Keratinocyte (primary cell): ENCODE results near the gene GOLGA8A. TPM values are rescaled to one million over a fixed set of nuclear protein-coding genes. Genes with fewer than 3 reads are reported as not detected.

Experiments
- DNase-seq: peaks from one replicate; pipeline ENCODE4 v3.0.0-alpha.2; 2011; ENCODE audit warnings: low read depth, missing footprints, low spot score
- FAIRE-seq: peaks from 2 replicates; lab custom pipeline; 2011; peaks lifted over from hg19 to GRCh38; lab: Jason Lieb, UNC
- H2AFZ ChIP-seq: 2 replicates; pipeline ENCODE4 v1.6.0; 2012; ENCODE audit warnings: low read length, control low read depth, inconsistent platforms; ENCODE audit not compliant: control insufficient read depth
- H3K27ac ChIP-seq: 2 replicates; pipeline ENCODE4 v1.5.1; 2011; ENCODE audit warnings: low read length; ENCODE audit not compliant: control insufficient read depth, insufficient read depth
- H3K27me3 ChIP-seq: 3 replicates; pipeline ENCODE4 v1.6.0; 2011; ENCODE audit warnings: low read length; ENCODE audit not compliant: control insufficient read depth, insufficient read depth; ENCODE audit errors: extremely low read depth
- H3K36me3 ChIP-seq, 2 experiments: 2 replicates in 1 of 2; 3 replicates in 1 of 2; pipeline ENCODE4 v1.5.1; 2011; ENCODE audit warnings: low read length in 2 of 2, mild to moderate bottlenecking in 1 of 2; ENCODE audit not compliant: control insufficient read depth in 2 of 2, insufficient read depth in 2 of 2; ENCODE audit errors: extremely low read depth in 1 of 2
- H3K4me1 ChIP-seq: 3 replicates; pipeline ENCODE4 v1.5.1; 2011; ENCODE audit warnings: low read length; ENCODE audit not compliant: control insufficient read depth, insufficient read depth; ENCODE audit errors: extremely low read depth
- H3K4me2 ChIP-seq: 3 replicates; pipeline ENCODE4 v1.6.0; 2011; ENCODE audit warnings: low read depth, low read length; ENCODE audit not compliant: control insufficient read depth, insufficient read depth; ENCODE audit errors: extremely low read depth
- H3K4me3 ChIP-seq, 3 experiments: fragments of 200-600 bp in 1 of 3; sonication (generic) in 1 of 3; 2 replicates in 2 of 3; 3 replicates in 1 of 3; pipeline ENCODE4 v1.5.1; 2011 to 2016; ENCODE audit warnings: low read length in 3 of 3, mild to moderate bottlenecking in 3 of 3, control low read depth in 2 of 3, inconsistent platforms in 1 of 3, low read depth in 1 of 3, mixed read lengths in 1 of 3, mixed run types in 1 of 3, moderate library complexity in 1 of 3; ENCODE audit not compliant: control insufficient read depth in 2 of 3, insufficient read depth in 2 of 3; ENCODE audit errors: extremely low read depth in 1 of 3
- H3K79me2 ChIP-seq: 2 replicates; pipeline ENCODE4 v1.6.0; 2012; ENCODE audit warnings: low read length; ENCODE audit not compliant: control insufficient read depth, insufficient read depth
- H3K9ac ChIP-seq: 3 replicates; pipeline ENCODE4 v1.6.0; 2011; ENCODE audit warnings: low read length; ENCODE audit not compliant: control insufficient read depth, insufficient read depth; ENCODE audit errors: extremely low read depth
- H3K9me1 ChIP-seq: 3 replicates; pipeline ENCODE4 v1.6.0; 2011; ENCODE audit warnings: low read length; ENCODE audit not compliant: control insufficient read depth, insufficient read depth; ENCODE audit errors: extremely low read depth
- H3K9me3 ChIP-seq: 2 replicates; pipeline ENCODE4 v1.5.1; 2012; ENCODE audit warnings: low read depth, low read length; ENCODE audit not compliant: control insufficient read depth
- H4K20me1 ChIP-seq: 3 replicates; pipeline ENCODE4 v1.6.0; 2011; ENCODE audit warnings: low read length; ENCODE audit not compliant: control insufficient read depth, insufficient read depth; ENCODE audit errors: extremely low read depth
- EZH2 ChIP-seq: IDR thresholded peaks from one replicate; pipeline ENCODE4 v1.6.1; 2012; ENCODE audit warnings: inconsistent platforms, mild to moderate bottlenecking, low read length, moderate library complexity
- dilution Hi-C: fragments of 300-500 bp; cut with MboI; formaldehyde crosslinking; loops from one replicate; pipeline ENCODE4 v1.7.0; 2020; ENCODE audit warnings: low sequenced_read_pairs; ENCODE audit not compliant: extremely low pct_ligation_motif_present
- polyA plus RNA-seq, 5 experiments: library from polyadenylated mRNA; depleted of rRNA in 3 of 5; stranded (reverse) in 3 of 5; stranded (forward) in 1 of 5; unstranded in 1 of 5; fragments of >200 nt; gene quantifications; 1 replicate in 1 of 5; 2 replicates in 3 of 5; 3 replicates in 1 of 5; pipeline versions ENCODE4 v1.2.1 to v1.2.3, GENCODE V29; 2011 to 2012; ENCODE audit warnings: missing spikeins in 2 of 5, low read depth in 1 of 5, low replicate concordance in 1 of 5
- TF ChIP-seq, protein P1 (sequence below), 3 experiments: IDR thresholded peaks in 1 of 3; conservative IDR thresholded peaks in 1 of 3; optimal IDR thresholded peaks in 1 of 3; 2 replicates in 2 of 3; 3 replicates in 1 of 3; pipeline versions ENCODE3 to v1.5.1; 2011; ENCODE audit warnings: low read length in 3 of 3, mild to moderate bottlenecking in 3 of 3, moderate library complexity in 2 of 3, control low read depth in 1 of 3, inconsistent platforms in 1 of 3; ENCODE audit not compliant: insufficient read depth in 2 of 3; ENCODE audit errors: extremely low read depth in 1 of 3

Gene GOLGA8A
- polyA plus RNA-seq, 1 donor (not counting 4 experiments of a cell fraction or from before 2014, with no cell fraction given) = 54.9 TPM

DNA sequence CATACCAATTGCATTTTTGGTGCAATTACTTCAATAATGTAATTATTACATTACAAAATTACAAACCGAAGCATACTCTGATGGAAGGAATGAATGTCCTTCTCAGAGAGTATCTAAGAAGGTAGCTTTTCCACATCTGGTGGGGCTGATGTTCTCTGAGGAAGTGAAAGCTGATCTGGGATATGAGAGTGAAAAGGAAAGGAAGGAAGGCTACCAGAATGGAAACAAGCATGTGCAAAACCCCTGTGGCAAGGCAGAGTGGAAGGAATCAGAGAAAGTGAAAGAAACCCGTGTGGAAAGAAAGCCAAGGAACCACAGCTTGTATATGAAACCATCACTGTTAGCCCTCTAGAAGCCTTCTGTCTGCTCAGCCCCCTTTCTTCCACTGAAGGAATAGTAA lies 35.3 kb upstream of the GOLGA8A start:
- Histone ChIP-seq H3K27ac (no peak overlapping the region), H3K9me3 (no peaks in the 10 kb centered on the region), H2AFZ (no peak overlapping the region), H3K36me3 (no peaks in the 10 kb centered on the region), H3K27me3 (no peaks in the 10 kb centered on the region), H4K20me1 (no peaks in the 10 kb centered on the region), H3K4me3 (no peak overlapping the region), H3K9ac (no peak overlapping the region), H3K4me1 (no peaks in the 10 kb centered on the region), H3K79me2 (no peaks in the 10 kb centered on the region), H3K9me1 (no peaks in the 10 kb centered on the region), H3K4me2 (no peak overlapping the region)
- DNase-seq (no peak), FAIRE-seq (no peak)
- TF ChIP-seq, protein P1, sequence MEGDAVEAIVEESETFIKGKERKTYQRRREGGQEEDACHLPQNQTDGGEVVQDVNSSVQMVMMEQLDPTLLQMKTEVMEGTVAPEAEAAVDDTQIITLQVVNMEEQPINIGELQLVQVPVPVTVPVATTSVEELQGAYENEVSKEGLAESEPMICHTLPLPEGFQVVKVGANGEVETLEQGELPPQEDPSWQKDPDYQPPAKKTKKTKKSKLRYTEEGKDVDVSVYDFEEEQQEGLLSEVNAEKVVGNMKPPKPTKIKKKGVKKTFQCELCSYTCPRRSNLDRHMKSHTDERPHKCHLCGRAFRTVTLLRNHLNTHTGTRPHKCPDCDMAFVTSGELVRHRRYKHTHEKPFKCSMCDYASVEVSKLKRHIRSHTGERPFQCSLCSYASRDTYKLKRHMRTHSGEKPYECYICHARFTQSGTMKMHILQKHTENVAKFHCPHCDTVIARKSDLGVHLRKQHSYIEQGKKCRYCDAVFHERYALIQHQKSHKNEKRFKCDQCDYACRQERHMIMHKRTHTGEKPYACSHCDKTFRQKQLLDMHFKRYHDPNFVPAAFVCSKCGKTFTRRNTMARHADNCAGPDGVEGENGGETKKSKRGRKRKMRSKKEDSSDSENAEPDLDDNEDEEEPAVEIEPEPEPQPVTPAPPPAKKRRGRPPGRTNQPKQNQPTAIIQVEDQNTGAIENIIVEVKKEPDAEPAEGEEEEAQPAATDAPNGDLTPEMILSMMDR (optimal IDR thresholded peaks at IDR 0.05 in 1 of 3, IDR thresholded peaks at IDR 0.05 in 1 of 3, conservative IDR thresholded peaks at IDR 0.05 in 1 of 3; ENCODE audit: extremely low read depth in 1 of 3, insufficient read depth in 2 of 3, low read length in 3 of 3) = no peak
- dilution Hi-C loops = no loop called here

DNA sequence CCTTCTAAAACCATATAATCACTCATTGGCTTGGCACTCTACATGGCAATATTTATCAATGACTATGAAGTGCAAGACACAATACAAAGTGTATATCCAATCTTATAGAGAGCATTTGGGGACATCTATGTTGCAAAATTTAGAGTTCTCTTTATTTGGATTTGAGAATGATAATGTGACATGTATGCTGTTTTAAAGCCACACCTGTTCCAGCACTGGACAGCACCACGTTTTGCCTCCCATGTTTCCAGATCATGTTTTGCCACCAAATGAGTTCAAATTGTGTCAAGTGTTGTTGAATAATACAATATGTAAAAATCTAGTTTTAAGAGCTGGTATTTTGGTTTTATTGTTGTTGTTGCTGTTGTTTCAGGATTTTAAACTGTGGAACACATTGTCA lies 33.3 kb upstream of the GOLGA8A start:
- H3K27me3 ChIP-seq = no peaks in the 10 kb centered on the region
- H2AFZ ChIP-seq = no peak overlapping the region
- no peak for TF ChIP-seq EZH2
- TF ChIP-seq, protein P1 (optimal IDR thresholded peaks at IDR 0.05 in 1 of 3, IDR thresholded peaks at IDR 0.05 in 1 of 3, conservative IDR thresholded peaks at IDR 0.05 in 1 of 3; ENCODE audit: extremely low read depth in 1 of 3, insufficient read depth in 2 of 3, low read length in 3 of 3) = no peak
- H3K9me3 ChIP-seq = no peaks in the 10 kb centered on the region
- no peak overlapping the region for H3K9ac ChIP-seq
- dilution Hi-C loops = no loop called here
- no peak overlapping the region for H3K4me3 ChIP-seq
- FAIRE-seq (no peak), DNase-seq (no peak)
- no peaks in the 10 kb centered on the region for H3K79me2 ChIP-seq
- no peak overlapping the region for H3K27ac ChIP-seq
- no peaks in the 10 kb centered on the region for H3K9me1 ChIP-seq
- no peaks in the 10 kb centered on the region for H4K20me1 ChIP-seq
- H3K36me3 ChIP-seq = no peaks in the 10 kb centered on the region
- no peak overlapping the region for H3K4me2 ChIP-seq
- H3K4me1 ChIP-seq = no peaks in the 10 kb centered on the region
